ENCODE results near the gene ACSS1. TPM values are rescaled to one million over a fixed set of nuclear protein-coding genes. Genes with fewer than 3 reads are reported as not detected.
A peak's percentile ranks its signal among the peaks of the same experiment; 100 is the strongest.

Gene ACSS1
- total RNA-seq, 1 donor from 2014 or later: 9.4 TPM

- no peak for DNase-seq (ENCODE audit: low read depth in 2 of 2)
Observed at GRCh38 chr20:25046736-25047666, 10.9 kb downstream of the ACSS1 start.

- no peak for DNase-seq (ENCODE audit: low read depth in 2 of 2)
Observed at GRCh38 chr20:25046181-25046641, 11.7 kb downstream of the ACSS1 start.

GRCh38 chr20:25045343-25045712 lies 12.6 kb downstream of the ACSS1 start:
- DNase-seq (ENCODE audit: low read depth in 2 of 2): no peak

- no peak for DNase-seq (ENCODE audit: low read depth in 2 of 2)
Observed at GRCh38 chr20:25044660-25045342, 13.1 kb downstream of the ACSS1 start.

GRCh38 chr20:25044261-25044560 lies 13.7 kb downstream of the ACSS1 start:
- no peak for DNase-seq (ENCODE audit: low read depth in 2 of 2)

- DNase-seq (ENCODE audit: low read depth in 2 of 2): no peak
Observed at GRCh38 chr20:25043499-25044260, 14.3 kb downstream of the ACSS1 start.

- no peak for DNase-seq (ENCODE audit: low read depth in 2 of 2)
Observed at GRCh38 chr20:25042531-25043498, 15.1 kb downstream of the ACSS1 start.

GRCh38 chr20:25041813-25042530 lies 16.0 kb downstream of the ACSS1 start:
- DNase-seq (ENCODE audit: low read depth in 2 of 2): no peak

- no peak for DNase-seq (ENCODE audit: low read depth in 2 of 2)
Observed at GRCh38 chr20:25040438-25040831, 17.5 kb downstream of the ACSS1 start.

GRCh38 chr20:25039697-25040437 lies 18.1 kb downstream of the ACSS1 start:
- DNase-seq (ENCODE audit: low read depth in 2 of 2): peak in 1 of 2 donors; percentile 76

- no peak for DNase-seq (ENCODE audit: low read depth in 2 of 2)
Observed at GRCh38 chr20:25038591-25039015, 19.3 kb downstream of the ACSS1 start.

GRCh38 chr20:25038103-25038410 lies 19.9 kb downstream of the ACSS1 start:
- no peak for DNase-seq (ENCODE audit: low read depth in 2 of 2)

GRCh38 chr20:25037288-25038102 lies 20.4 kb downstream of the ACSS1 start:
- no peak for DNase-seq (ENCODE audit: low read depth in 2 of 2)

GRCh38 chr20:25036331-25036936 lies 21.5 kb downstream of the ACSS1 start:
- peak in 1 of 2 donors; percentile 82 for DNase-seq (ENCODE audit: low read depth in 2 of 2)

GRCh38 chr20:25035921-25036320 lies 22.0 kb downstream of the ACSS1 start:
- peak in 1 of 2 donors; percentile 59 for DNase-seq (ENCODE audit: low read depth in 2 of 2)

GRCh38 chr20:25033924-25034300 lies 24.0 kb downstream of the ACSS1 start:
- no peak for DNase-seq (ENCODE audit: low read depth in 2 of 2)

- peak in 1 of 2 donors; percentile 44 for DNase-seq (ENCODE audit: low read depth in 2 of 2)
Observed at GRCh38 chr20:25033265-25033923, 24.5 kb downstream of the ACSS1 start.
